Measurements from ENCODE around the gene STAT6. TPM values are rescaled to one million over a fixed set of nuclear protein-coding genes. Genes with fewer than 3 reads are reported as not detected.
"Not testable (repeated sequence)": the region's sequence is repeated elsewhere in the genome, so short reads cannot be mapped to it uniquely, and the experiment has no call there.

The STAT6 gene
- total RNA-seq, 1 experiment from 2014 or later, result 122 TPM

- POLR2A ChIA-PET (ENCODE audit: unreplicated experiment), result no interaction called here
Measured at GRCh38 chr12:57058454-57058853, 52.7 kb downstream of the STAT6 start.

GRCh38 chr12:57057067-57057751, 54.0 kb downstream of the STAT6 start:
- Histone ChIP-seq H3K9me2 (ENCODE audit: insufficient read depth) (no peaks in the 10 kb centered on the region), H2AFZ (no peak overlapping the region), H3K36me3 (ENCODE audit: low read depth) (peaks cover 6% of the 10 kb centered on the region; the same call in 1 of the 2 replicates), H3K79me2 (ENCODE audit: low read depth) (no peaks in the 10 kb centered on the region), H4K20me1 (ENCODE audit: insufficient read depth) (no peaks in the 10 kb centered on the region), H3F3A (ENCODE audit: insufficient read depth, low read depth) (no peaks in the 10 kb centered on the region), H3K9me3 (ENCODE audit: insufficient read depth, low read depth) (no peaks in the 10 kb centered on the region), H3K4me2 (no peak overlapping the region), H3K4me3 (no peak overlapping the region), H3K27me3 (ENCODE audit: insufficient read depth, low read depth) (no peaks in the 10 kb centered on the region), H3K4me1 (replicated peaks; ENCODE audit: insufficient read depth) (no peaks in the 10 kb centered on the region), H3K27ac (no peak overlapping the region)
- TF ChIP-seq CTCF (conservative IDR thresholded peaks at IDR 0.05), result no peak
- no peak for TF ChIP-seq EZH2 (IDR thresholded peaks at IDR 0.05; ENCODE audit: low read depth)
- intact Hi-C loops (cut with micrococcal nuclease; ENCODE audit: unreplicated experiment), result no loop called here
- DNase-seq, result no peak
- ChIA-PET POLR2A (ENCODE audit: unreplicated experiment) (no interaction called here), CTCF (interaction anchor here (0.5 to 0.7 kb wide), 3 partner anchors 12 to 238 kb away, joined by 3 read pairs; no protein-coding TSS in a partner anchor)
- BruUV-seq (replicated peaks), result no TSS peak

More at GRCh38 chr12:57058454-57058853, 52.7 kb downstream of the STAT6 start:
- H3K79me2 ChIP-seq (ENCODE audit: low read depth), result no peaks in the 10 kb centered on the region
- TF ChIP-seq EZH2 (IDR thresholded peaks at IDR 0.05; ENCODE audit: low read depth), result no peak
- no peak for TF ChIP-seq CTCF (conservative IDR thresholded peaks at IDR 0.05)
- DNase-seq, result no peak
- H3K27ac ChIP-seq, result no peak overlapping the region
- peaks cover 6% of the 10 kb centered on the region; the same call in 1 of the 2 replicates for H3K36me3 ChIP-seq (ENCODE audit: low read depth)
- CTCF ChIA-PET, result no interaction called here
- no peaks in the 10 kb centered on the region for H3K4me1 ChIP-seq (replicated peaks; ENCODE audit: insufficient read depth)
- H3K9me2 ChIP-seq (ENCODE audit: insufficient read depth), result no peaks in the 10 kb centered on the region
- no peaks in the 10 kb centered on the region for H3K27me3 ChIP-seq (ENCODE audit: insufficient read depth, low read depth)
- intact Hi-C loops (cut with micrococcal nuclease; ENCODE audit: unreplicated experiment), result no loop called here
- no TSS peak for BruUV-seq (replicated peaks)
- no peaks in the 10 kb centered on the region for H3F3A ChIP-seq (ENCODE audit: insufficient read depth, low read depth)
- H3K4me3 ChIP-seq, result no peak overlapping the region
- no peak overlapping the region for H2AFZ ChIP-seq
- H4K20me1 ChIP-seq (ENCODE audit: insufficient read depth), result no peaks in the 10 kb centered on the region; the same call in 1 of the 2 replicates
- H3K9me3 ChIP-seq (ENCODE audit: insufficient read depth, low read depth), result no peaks in the 10 kb centered on the region
- H3K4me2 ChIP-seq, result no peak overlapping the region

GRCh38 chr12:57055824-57056223, 55.3 kb downstream of the STAT6 start:
- POLR2A ChIA-PET (ENCODE audit: unreplicated experiment), result no interaction called here

GRCh38 chr12:57053901-57054300, 57.3 kb downstream of the STAT6 start:
- H3F3A ChIP-seq (ENCODE audit: insufficient read depth, low read depth); H3K9me2 ChIP-seq (ENCODE audit: insufficient read depth); H3K79me2 ChIP-seq (ENCODE audit: low read depth); CTCF ChIA-PET; POLR2A ChIA-PET (ENCODE audit: unreplicated experiment); DNase-seq; H3K4me2 ChIP-seq; H3K9me3 ChIP-seq (ENCODE audit: insufficient read depth, low read depth); H3K36me3 ChIP-seq (ENCODE audit: low read depth); H2AFZ ChIP-seq; H3K27ac ChIP-seq; H3K4me1 ChIP-seq (replicated peaks; ENCODE audit: insufficient read depth); intact Hi-C loops (cut with micrococcal nuclease; ENCODE audit: unreplicated experiment); H3K4me3 ChIP-seq; BruUV-seq (replicated peaks); H4K20me1 ChIP-seq (ENCODE audit: insufficient read depth): not testable (repeated sequence)
- peaks cover 11% of the 10 kb centered on the region; the same call in 1 of the 2 replicates for H3K27me3 ChIP-seq (ENCODE audit: insufficient read depth, low read depth)

More at GRCh38 chr12:57055824-57056223, 55.3 kb downstream of the STAT6 start:
- Histone ChIP-seq H3K27me3 (ENCODE audit: insufficient read depth, low read depth) (peaks cover 7% of the 10 kb centered on the region; the same call in 1 of the 2 replicates), H3K4me2 (no peak overlapping the region), H3K27ac (no peak overlapping the region), H3F3A (ENCODE audit: insufficient read depth, low read depth) (no peaks in the 10 kb centered on the region), H3K4me1 (replicated peaks; ENCODE audit: insufficient read depth) (no peaks in the 10 kb centered on the region), H3K36me3 (ENCODE audit: low read depth) (peaks cover 6% of the 10 kb centered on the region; the same call in 1 of the 2 replicates), H3K9me2 (ENCODE audit: insufficient read depth) (no peaks in the 10 kb centered on the region), H2AFZ (no peak overlapping the region), H3K4me3 (no peak overlapping the region), H3K9me3 (ENCODE audit: insufficient read depth, low read depth) (no peaks in the 10 kb centered on the region), H3K79me2 (ENCODE audit: low read depth) (no peaks in the 10 kb centered on the region), H4K20me1 (ENCODE audit: insufficient read depth) (no peaks in the 10 kb centered on the region)
- TF ChIP-seq EZH2 (IDR thresholded peaks at IDR 0.05; ENCODE audit: low read depth) (no peak), CTCF (conservative IDR thresholded peaks at IDR 0.05) (no peak)
- intact Hi-C loops (cut with micrococcal nuclease; ENCODE audit: unreplicated experiment), result no loop called here
- no peak for DNase-seq
- CTCF ChIA-PET, result no interaction called here
- no TSS peak for BruUV-seq (replicated peaks)

GRCh38 chr12:57053146-57053545, 58.0 kb downstream of the STAT6 start:
- H2AFZ ChIP-seq; BruUV-seq (replicated peaks); intact Hi-C loops (cut with micrococcal nuclease; ENCODE audit: unreplicated experiment); H3K9me2 ChIP-seq (ENCODE audit: insufficient read depth); H4K20me1 ChIP-seq (ENCODE audit: insufficient read depth); CTCF ChIA-PET; H3K4me1 ChIP-seq (replicated peaks; ENCODE audit: insufficient read depth); H3K4me2 ChIP-seq; DNase-seq; H3K4me3 ChIP-seq; H3K9me3 ChIP-seq (ENCODE audit: insufficient read depth, low read depth); H3K36me3 ChIP-seq (ENCODE audit: low read depth); H3K79me2 ChIP-seq (ENCODE audit: low read depth); POLR2A ChIA-PET (ENCODE audit: unreplicated experiment); H3F3A ChIP-seq (ENCODE audit: insufficient read depth, low read depth); H3K27ac ChIP-seq: not testable (repeated sequence)
- peaks cover 11% of the 10 kb centered on the region; the same call in 1 of the 2 replicates for H3K27me3 ChIP-seq (ENCODE audit: insufficient read depth, low read depth)
